HG03442 (cell line): ENCODE results near the gene ZNF593OS.

ENCODE experiments used
- ATAC-seq: cut with Tn5 transposase; IDR thresholded peaks from one replicate; pipeline ENCODE4 v1.9.1; 2021; ENCODE audit warnings: mild to moderate bottlenecking, moderate library complexity; ENCODE audit not compliant: unreplicated experiment

The ZNF593OS gene

GRCh38 chr1:26184883-26185282 lies 13.3 kb upstream of the ZNF593OS start:
- ATAC-seq: no peak

- no peak for ATAC-seq
Measured at GRCh38 chr1:26184086-26184485, 12.5 kb upstream of the ZNF593OS start.

GRCh38 chr1:26182383-26182696 lies 10.7 kb upstream of the ZNF593OS start:
- no peak for ATAC-seq

GRCh38 chr1:26181586-26182382 lies 10.2 kb upstream of the ZNF593OS start:
- no peak for ATAC-seq

- ATAC-seq: no peak
Measured at GRCh38 chr1:26180010-26180506, 8.4 kb upstream of the ZNF593OS start.

- no peak for ATAC-seq
Measured at GRCh38 chr1:26177182-26177684, 5.6 kb upstream of the ZNF593OS start, which contains the start of gene CNKSR1. CNKSR1 (plus strand) TSS chr1:26177491; CDS start chr1:26177548, 57 bp downstream.

- ATAC-seq: no peak
Measured at GRCh38 chr1:26175346-26175745, 3.7 kb upstream of the ZNF593OS start.

- ATAC-seq: no peak
Measured at GRCh38 chr1:26170472-26170821, 1.2 kb downstream of the ZNF593OS start.

GRCh38 chr1:26169669-26170471 lies 1.8 kb downstream of the ZNF593OS start, which contains the start of gene ZNF593:
ZNF593 (plus strand) TSS chr1:26169908; CDS start chr1:26169984, 76 bp downstream.
- ATAC-seq: peak; percentile 90

GRCh38 chr1:26169198-26169554 lies 2.5 kb downstream of the ZNF593OS start:
- ATAC-seq: no peak

- ATAC-seq: no peak
Measured at GRCh38 chr1:26168410-26169197, 3.0 kb downstream of the ZNF593OS start, which contains the start of gene C1orf232. C1orf232 (minus strand) TSS chr1:26168963; CDS start chr1:26168499, 464 bp downstream.

- ATAC-seq: no peak
Measured at GRCh38 chr1:26166719-26167281, 4.8 kb downstream of the ZNF593OS start.

- no peak for ATAC-seq
Measured at GRCh38 chr1:26164861-26165842, 6.5 kb downstream of the ZNF593OS start.

- ATAC-seq: no peak
Measured at GRCh38 chr1:26164036-26164860, 7.4 kb downstream of the ZNF593OS start.

- no peak for ATAC-seq
Measured at GRCh38 chr1:26163684-26164035, 8.0 kb downstream of the ZNF593OS start.

- no peak for ATAC-seq
Measured at GRCh38 chr1:26162220-26162709, 9.4 kb downstream of the ZNF593OS start.

GRCh38 chr1:26161415-26162219 lies 10.0 kb downstream of the ZNF593OS start:
- ATAC-seq: no peak
